Right renal cortex interstitium (tissue), 3 donors: Measurements from ENCODE around the gene RPRD1A. TPM values are rescaled to one million over a fixed set of nuclear protein-coding genes. Genes with fewer than 3 reads are reported as not detected.
A peak's percentile ranks its signal among the peaks of the same experiment; 100 is the strongest.
"Not testable (repeated sequence)": the region's sequence is repeated elsewhere in the genome, so short reads cannot be mapped to it uniquely, and the experiment has no call there.

Experiments
- DNase-seq, 3 donors: peaks; one replicate each; pipeline ENCODE4 v3.0.0-alpha.2; 2013; ENCODE audit warnings: low read depth in 3 of 3, low spot score in 2 of 3
- polyA plus RNA-seq, 3 donors: library from polyadenylated mRNA; unstranded; fragments of 120-200 nt; gene quantifications; one replicate each; pipeline ENCODE4 v1.2.1, GENCODE V29; 2013; ENCODE audit not compliant: insufficient read length in 3 of 3

The RPRD1A gene
- polyA plus RNA-seq, 3 donors, result 64.2 to 70.2 (median 65.5) TPM

DNA sequence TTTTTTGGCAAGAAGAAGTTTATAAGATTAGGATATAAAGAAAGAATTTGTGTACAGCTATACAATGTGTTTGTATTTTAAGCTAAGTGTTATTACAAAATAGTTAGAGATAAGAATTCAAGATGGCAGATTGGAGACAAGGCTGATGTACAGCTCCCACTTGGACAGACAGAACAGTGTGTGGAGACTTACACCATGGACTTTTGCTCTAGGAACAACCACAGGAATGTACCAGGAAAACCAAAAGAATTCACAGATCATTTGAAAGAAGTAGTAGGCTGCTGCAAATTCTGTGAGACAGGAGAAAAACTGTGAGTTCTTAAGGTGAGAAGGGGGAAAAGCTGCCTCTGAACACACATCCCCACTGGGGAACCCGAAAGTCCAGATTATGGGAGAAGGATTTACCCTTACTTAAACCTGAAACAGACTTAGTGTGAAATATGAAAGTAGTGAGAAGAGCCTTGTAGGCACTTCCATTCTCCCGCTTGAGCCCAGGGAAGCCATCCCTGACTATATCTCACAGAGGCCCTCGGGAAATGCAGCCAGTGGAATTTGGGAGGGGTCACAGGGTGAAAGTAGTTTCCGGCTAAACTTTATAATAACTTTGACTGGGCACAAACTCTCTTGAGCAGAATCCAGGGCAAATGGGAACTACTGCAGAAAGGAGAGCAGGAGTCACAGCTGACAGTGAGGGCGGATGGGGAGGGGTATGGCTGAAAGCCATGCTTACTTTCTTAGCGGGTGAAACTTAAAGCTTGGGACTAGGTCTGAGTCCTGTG is 11.6 kb upstream of the RPRD1A start:
- no peak for DNase-seq

GRCh38 chr18:36077764-36078163 is 10.4 kb upstream of the RPRD1A start:
- DNase-seq, result not testable (repeated sequence)

- peak in 1 of 3 donors; percentile 23 for DNase-seq
Measured at GRCh38 chr18:36075862-36076587, 8.7 kb upstream of the RPRD1A start.

GRCh38 chr18:36074435-36074834 is 7.1 kb upstream of the RPRD1A start:
- DNase-seq, result no peak

DNA sequence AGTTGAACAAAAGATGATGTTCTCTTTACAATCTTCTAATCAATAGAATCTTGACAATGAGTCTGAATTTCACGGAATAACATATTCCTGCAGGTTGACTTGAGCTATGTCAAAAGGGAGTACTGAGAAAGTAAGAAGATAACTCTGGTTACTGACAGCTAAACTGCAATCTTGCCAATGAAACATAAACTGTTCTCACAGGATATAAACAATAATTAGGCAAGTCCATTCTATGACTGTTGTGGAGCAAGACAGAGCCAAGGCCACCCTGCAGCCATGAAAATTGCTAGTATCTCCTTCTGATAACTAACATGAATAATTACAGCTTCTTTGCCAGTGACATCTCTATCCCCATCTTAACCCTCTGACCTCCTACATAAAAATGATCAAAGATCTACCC is 6.3 kb upstream of the RPRD1A start:
- DNase-seq, result no peak

DNA sequence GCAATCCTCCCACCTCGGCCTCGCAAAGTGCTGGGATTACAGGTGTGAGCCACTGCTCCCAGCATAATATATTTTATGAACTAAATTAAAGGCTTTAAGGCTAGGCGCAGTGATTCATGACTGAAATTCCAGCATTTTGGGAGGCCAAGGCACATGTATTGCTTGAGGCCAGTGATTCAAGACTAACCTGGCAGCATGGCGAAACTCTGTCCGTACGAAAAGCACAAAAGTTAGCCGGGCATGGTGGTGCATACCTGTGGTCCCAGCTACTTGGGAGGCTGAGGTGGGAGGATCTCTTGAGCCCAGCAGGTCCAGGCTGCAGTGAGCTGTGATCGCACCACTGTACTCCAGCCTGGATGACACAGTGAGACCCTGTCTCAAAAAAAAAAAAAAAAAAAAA is 5.0 kb upstream of the RPRD1A start:
- DNase-seq, result not testable (repeated sequence)

DNA sequence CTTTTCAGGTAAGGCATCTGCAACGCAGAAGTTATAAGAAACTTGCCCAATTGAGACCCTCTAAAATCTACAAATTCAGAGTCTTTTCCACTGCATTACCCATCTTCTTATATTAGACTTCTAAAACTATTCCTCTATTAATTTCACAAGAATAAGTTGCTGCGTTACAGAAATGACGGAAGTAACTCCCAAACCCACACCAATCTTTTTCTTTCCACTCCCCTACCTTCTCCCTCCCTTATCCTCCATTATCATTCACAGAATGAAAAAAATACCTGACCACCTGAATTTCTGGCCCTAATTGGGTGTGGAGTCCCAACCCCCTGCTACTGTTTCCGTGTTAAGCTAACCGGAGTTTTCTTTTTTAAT is 689 bp downstream of the RPRD1A start:
- peak in 1 of 3 donors; percentile 14 for DNase-seq

DNA sequence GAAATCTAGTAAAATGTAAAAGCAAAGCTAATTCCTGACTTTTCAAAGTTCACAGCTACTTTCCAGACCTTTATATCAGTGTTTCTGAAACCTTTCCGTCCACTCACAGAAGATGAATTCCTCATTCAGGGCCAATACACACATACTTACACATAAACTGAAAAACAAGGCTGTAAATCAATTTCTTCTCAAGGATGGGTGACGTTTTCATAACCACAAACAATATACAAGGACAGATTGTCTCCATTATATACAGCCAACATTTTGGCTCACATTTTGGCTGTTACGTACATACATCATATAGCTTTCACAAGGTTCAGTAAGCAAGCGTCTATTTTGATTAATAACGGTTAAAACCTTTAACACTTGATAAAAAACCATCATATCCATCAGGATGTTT is 1.4 kb downstream of the RPRD1A start:
- DNase-seq, result no peak

- not testable (repeated sequence) for DNase-seq
Measured at GRCh38 chr18:36064809-36065079, 2.6 kb downstream of the RPRD1A start.

GRCh38 chr18:36064027-36064808 is 3.1 kb downstream of the RPRD1A start:
- no peak for DNase-seq

DNA sequence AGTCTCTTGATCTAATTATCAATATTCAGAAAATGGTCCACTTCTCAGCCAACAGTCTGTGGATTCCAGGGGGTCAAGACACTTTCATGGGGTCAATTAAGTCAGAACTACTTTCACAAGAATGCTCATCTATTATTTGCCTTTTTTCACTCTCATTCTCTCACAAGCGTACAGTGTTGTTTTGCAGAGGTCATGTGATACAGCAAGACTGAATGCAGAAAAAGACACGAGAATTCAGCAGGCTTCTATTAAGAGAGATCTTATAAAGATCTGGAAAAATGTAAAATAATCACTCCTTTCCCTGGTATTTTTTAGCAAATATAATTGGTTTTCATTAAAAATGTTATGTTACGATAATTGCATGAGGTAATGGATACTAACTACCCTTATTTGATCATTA is 8.7 kb downstream of the RPRD1A start:
- DNase-seq, result no peak

DNA sequence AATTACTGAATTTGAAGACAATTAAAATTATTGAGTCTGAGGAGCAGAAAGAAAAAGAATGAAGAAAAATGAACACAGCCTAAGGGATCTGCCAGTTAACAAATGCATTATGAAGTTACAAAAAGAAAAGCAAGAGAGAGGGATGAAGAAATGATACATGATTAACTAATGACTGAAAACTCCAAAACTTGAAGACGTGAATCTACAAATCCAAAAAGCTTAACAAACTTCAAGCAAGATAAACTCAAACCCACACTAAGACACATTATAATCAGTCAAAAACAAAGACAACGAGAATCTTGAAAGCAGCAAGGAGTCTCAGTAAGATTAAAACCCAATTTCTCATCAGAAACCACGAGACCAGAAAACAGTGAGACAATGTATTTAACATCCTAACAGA is 15.6 kb downstream of the RPRD1A start:
- DNase-seq, result no peak

DNA sequence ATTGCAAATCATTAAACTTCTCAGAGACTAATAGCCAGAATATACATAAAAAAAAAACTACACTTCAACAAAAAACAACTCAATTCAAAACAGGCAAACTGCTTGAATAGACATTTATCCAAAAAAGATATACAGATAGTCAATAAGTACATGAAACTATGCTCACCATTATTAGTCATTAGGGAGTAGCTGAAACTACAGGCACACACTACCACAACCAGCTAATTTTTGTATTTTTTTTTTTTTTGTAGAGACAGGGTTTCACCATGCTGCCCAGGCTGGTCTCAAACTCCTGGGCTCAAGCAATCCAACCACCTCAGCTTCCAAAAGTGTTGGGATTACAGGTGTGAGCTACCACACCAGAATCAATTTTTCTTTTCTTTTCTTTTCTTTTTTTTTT is 16.9 kb downstream of the RPRD1A start:
- DNase-seq, result no peak

DNA sequence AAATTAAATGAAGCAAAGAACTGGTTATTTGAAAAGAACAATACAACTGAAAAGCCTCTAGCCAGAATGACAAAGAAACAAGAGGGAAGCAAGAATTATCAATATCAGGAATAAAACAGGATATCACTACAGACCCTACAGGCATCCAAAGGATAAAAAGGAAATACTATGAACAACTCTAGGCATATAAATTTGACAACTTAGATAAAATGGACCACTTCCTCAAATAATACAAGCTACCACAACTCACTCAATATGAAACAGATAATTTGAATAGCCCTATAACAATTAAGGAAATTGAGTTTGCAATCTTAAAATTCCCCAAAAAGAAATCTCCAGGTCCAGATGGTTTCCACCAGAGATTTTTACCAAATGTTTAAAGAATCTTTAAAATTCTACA is 19.8 kb downstream of the RPRD1A start:
- DNase-seq, result no peak

GRCh38 chr18:36046898-36047297 is 20.5 kb downstream of the RPRD1A start:
- DNase-seq, result no peak

DNA sequence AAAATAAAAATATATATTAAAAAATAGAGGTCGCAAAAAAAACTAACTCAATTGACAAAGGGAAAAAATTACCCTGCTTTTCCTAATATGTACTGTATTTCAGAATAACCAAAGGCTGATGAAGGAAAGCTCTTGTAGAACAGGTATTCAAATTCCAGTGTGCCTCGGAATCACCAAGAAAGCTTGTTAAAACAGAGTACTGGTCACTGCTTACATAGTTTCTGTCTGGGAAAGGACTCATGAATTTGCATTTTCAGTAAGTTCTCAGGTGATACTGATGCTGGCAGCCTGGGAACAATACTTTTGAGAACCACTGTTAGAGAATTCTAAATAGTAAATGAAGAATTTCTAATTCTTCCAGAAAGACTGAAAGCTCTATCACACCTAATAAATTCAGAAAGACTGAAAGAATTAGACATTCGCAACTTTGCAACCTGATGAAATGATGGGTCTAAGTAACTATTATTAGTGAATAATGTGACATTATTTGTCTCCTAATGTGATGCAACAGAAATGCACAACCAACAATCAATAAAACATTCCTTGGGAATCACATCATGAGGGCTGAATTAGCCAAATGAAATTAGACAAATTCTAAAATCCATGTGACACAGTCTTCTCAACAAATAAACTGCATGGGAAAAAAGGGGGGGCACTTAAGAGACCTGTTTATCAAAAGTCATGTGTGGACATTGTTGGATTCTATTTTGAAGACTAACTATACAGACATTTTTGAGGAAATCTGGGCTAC is 21.9 kb downstream of the RPRD1A start:
- DNase-seq, result no peak

- DNase-seq, result no peak
Measured at GRCh38 chr18:36043153-36043552, 24.2 kb downstream of the RPRD1A start.

DNA sequence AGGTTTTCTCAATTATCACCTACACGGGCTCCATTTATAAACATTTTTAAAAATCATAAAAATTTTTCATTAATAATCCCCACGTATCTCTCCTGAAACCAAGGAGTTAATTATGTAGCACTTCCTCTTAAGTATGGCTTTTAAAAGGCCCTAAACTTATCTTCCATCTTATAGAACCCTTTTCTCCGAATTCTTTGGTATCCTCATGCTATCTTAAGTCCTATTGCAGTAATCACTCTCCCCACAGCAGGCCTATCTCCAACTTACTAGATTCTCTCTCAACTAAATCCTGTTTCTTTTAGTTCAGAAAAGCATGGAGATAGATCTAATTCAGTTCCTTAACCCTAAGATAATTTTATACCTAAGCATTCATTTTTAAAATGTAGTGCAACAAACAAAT is 26.2 kb downstream of the RPRD1A start:
- no peak for DNase-seq

GRCh38 chr18:36038102-36038663 is 29.2 kb downstream of the RPRD1A start:
- no peak for DNase-seq

DNA sequence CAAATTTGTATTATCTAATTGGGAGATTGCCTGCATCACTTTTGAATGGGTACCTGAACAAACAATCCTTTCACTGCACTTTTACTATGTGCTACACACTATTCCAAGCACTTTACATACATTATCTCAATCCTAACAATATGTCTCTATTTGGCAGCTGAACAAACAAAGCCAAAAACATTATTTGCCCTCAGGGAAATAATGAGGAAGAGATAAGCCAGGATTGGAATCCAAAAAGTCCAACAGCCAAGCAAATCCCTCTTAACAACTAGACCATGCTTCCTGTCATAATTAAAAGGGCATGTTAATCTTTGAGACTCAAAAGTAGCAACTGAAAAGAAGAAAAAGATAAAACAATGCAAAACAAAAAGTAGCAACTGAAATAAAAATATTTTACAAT is 32.1 kb downstream of the RPRD1A start:
- no peak for DNase-seq
